Smooth muscle cell (in vitro differentiated cells): ENCODE results near the gene PRPF19. TPM values are rescaled to one million over a fixed set of nuclear protein-coding genes. Genes with fewer than 3 reads are reported as not detected.

Experiments used
- DNase-seq: peaks from one replicate; lab custom pipeline; 2025; ENCODE audit not compliant: unreplicated experiment; lab: John Stamatoyannopoulos, UW
- H2AFZ ChIP-seq: fragments of 200-600 bp; sonication (generic); 2 replicates; pipeline ENCODE4 v1.6.0; 2016; ENCODE audit warnings: antibody characterized with exemption, low read depth, mild to moderate bottlenecking
- H3F3A ChIP-seq: fragments of 200-600 bp; sonication (generic); 2 replicates; pipeline ENCODE4 v1.6.0; 2017; ENCODE audit warnings: antibody characterized with exemption, low read depth
- H3K27ac ChIP-seq: fragments of 200-600 bp; sonication (generic); 2 replicates; pipeline ENCODE4 v1.5.1; 2016; ENCODE audit warnings: low read depth, mild to moderate bottlenecking
- H3K27me3 ChIP-seq: fragments of 200-600 bp; sonication (generic); 2 replicates; pipeline ENCODE4 v1.6.1; 2016; ENCODE audit warnings: low read depth, mild to moderate bottlenecking
- H3K36me3 ChIP-seq: fragments of 200-600 bp; sonication (generic); 2 replicates; pipeline ENCODE4 v1.5.1; 2016; ENCODE audit warnings: low read depth
- H3K4me1 ChIP-seq: fragments of 200-600 bp; sonication (generic); 2 replicates; pipeline ENCODE4 v1.5.1; 2016; ENCODE audit warnings: low read depth
- H3K4me2 ChIP-seq: fragments of 200-600 bp; sonication (generic); 2 replicates; pipeline ENCODE4 v1.6.0; 2016; ENCODE audit warnings: mild to moderate bottlenecking
- H3K4me3 ChIP-seq: fragments of 200-600 bp; sonication (generic); 2 replicates; pipeline ENCODE4 v1.5.1; 2016; ENCODE audit warnings: mild to moderate bottlenecking
- H3K79me2 ChIP-seq: fragments of 200-600 bp; sonication (generic); 2 replicates; pipeline ENCODE4 v1.6.0; 2016; ENCODE audit warnings: low read depth, mild to moderate bottlenecking
- H3K9ac ChIP-seq: fragments of 200-600 bp; sonication (generic); 2 replicates; pipeline ENCODE4 v1.6.0; 2016; ENCODE audit warnings: low read depth
- H3K9me3 ChIP-seq: fragments of 200-600 bp; sonication (generic); replicated peaks from 2 replicates; pipeline ENCODE4 v1.5.1; 2016; ENCODE audit warnings: low read depth
- H4K20me1 ChIP-seq: fragments of 200-600 bp; sonication (generic); 2 replicates; pipeline ENCODE4 v1.6.0; 2016; ENCODE audit warnings: low read depth
- WGBS: methylation state at CpG from one replicate; pipeline ENCODE4 v1.1.7; 2016; ENCODE audit warnings: low lambda C conversion rate; 5-methylcytosine and 5-hydroxymethylcytosine counted together
- polyA plus RNA-seq: library from polyadenylated mRNA; unstranded; fragments of >200 nt; fragmentation: Nextera tagmentation; extraction: Ambion mirVana; gene quantifications from 2 replicates; pipeline ENCODE4 v1.2.1, GENCODE V29; 2016
- total RNA-seq: library from RNA; depleted of rRNA; stranded (reverse); fragments of >200 nt; gene quantifications from 2 replicates; pipeline ENCODE4 v1.2.3, GENCODE V29; 2014
- TF ChIP-seq, protein P1 (sequence below): fragments of 200-600 bp; sonication (generic); IDR thresholded peaks from 2 replicates; pipeline ENCODE4 v1.5.1; 2017; ENCODE audit warnings: borderline replicate concordance, mild to moderate bottlenecking, antibody characterized with exemption; ENCODE audit not compliant: insufficient read depth, poor library complexity, severe bottlenecking

PRPF19 gene
- total and polyA plus RNA-seq, 2 experiments from 2014 or later: 10.2 to 33.0 TPM

- Histone ChIP-seq H3K79me2 (peaks cover 12% of the 10 kb centered on the region), H3K36me3 (no peaks in the 10 kb centered on the region), H4K20me1 (no peaks in the 10 kb centered on the region), H2AFZ (no peak overlapping the region), H3K4me1 (peaks cover 17% of the 10 kb centered on the region), H3K4me2 (no peak overlapping the region), H3F3A (no peaks in the 10 kb centered on the region), H3K27ac (no peak overlapping the region), H3K9me3 (no peaks in the 10 kb centered on the region), H3K9ac (no peak overlapping the region), H3K4me3 (no peak overlapping the region), H3K27me3 (peaks cover 5% of the 10 kb centered on the region)
- 95% methylated on average over 12 of the region's 12 CpGs for WGBS
- no peak for DNase-seq
- TF ChIP-seq, protein P1, sequence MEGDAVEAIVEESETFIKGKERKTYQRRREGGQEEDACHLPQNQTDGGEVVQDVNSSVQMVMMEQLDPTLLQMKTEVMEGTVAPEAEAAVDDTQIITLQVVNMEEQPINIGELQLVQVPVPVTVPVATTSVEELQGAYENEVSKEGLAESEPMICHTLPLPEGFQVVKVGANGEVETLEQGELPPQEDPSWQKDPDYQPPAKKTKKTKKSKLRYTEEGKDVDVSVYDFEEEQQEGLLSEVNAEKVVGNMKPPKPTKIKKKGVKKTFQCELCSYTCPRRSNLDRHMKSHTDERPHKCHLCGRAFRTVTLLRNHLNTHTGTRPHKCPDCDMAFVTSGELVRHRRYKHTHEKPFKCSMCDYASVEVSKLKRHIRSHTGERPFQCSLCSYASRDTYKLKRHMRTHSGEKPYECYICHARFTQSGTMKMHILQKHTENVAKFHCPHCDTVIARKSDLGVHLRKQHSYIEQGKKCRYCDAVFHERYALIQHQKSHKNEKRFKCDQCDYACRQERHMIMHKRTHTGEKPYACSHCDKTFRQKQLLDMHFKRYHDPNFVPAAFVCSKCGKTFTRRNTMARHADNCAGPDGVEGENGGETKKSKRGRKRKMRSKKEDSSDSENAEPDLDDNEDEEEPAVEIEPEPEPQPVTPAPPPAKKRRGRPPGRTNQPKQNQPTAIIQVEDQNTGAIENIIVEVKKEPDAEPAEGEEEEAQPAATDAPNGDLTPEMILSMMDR: no peak
Measured at GRCh38 chr11:60847896-60848295, 58.5 kb downstream of the PRPF19 start.

GRCh38 chr11:60847281-60847680, 59.1 kb downstream of the PRPF19 start:
- H4K20me1 ChIP-seq: no peaks in the 10 kb centered on the region
- no peaks in the 10 kb centered on the region for H3F3A ChIP-seq
- H3K27ac ChIP-seq: no peak overlapping the region
- no peak overlapping the region for H3K4me2 ChIP-seq
- peaks cover 18% of the 10 kb centered on the region for H3K4me1 ChIP-seq
- no peak overlapping the region for H3K4me3 ChIP-seq
- TF ChIP-seq, protein P1: no peak
- no peak overlapping the region for H3K9ac ChIP-seq
- H3K36me3 ChIP-seq: no peaks in the 10 kb centered on the region
- peaks cover 19% of the 10 kb centered on the region for H3K79me2 ChIP-seq
- no peak overlapping the region for H2AFZ ChIP-seq
- peaks cover 4% of the 10 kb centered on the region for H3K27me3 ChIP-seq
- DNase-seq: no peak
- no peaks in the 10 kb centered on the region for H3K9me3 ChIP-seq
- 99% methylated on average over 13 of the region's 13 CpGs for WGBS

- peaks cover 18% of the 10 kb centered on the region for H3K4me1 ChIP-seq
- no peaks in the 10 kb centered on the region for H3F3A ChIP-seq
- H3K4me3 ChIP-seq: no peak overlapping the region
- peaks cover 21% of the 10 kb centered on the region for H3K79me2 ChIP-seq
- no peaks in the 10 kb centered on the region for H3K9me3 ChIP-seq
- no peak for DNase-seq
- H3K36me3 ChIP-seq: no peaks in the 10 kb centered on the region
- no peak overlapping the region for H3K27ac ChIP-seq
- H3K9ac ChIP-seq: no peak overlapping the region
- H3K4me2 ChIP-seq: no peak overlapping the region
- H2AFZ ChIP-seq: no peak overlapping the region
- 94% methylated on average over 8 of the region's 8 CpGs for WGBS
- no peaks in the 10 kb centered on the region for H4K20me1 ChIP-seq
- TF ChIP-seq, protein P1: no peak
- H3K27me3 ChIP-seq: no peaks in the 10 kb centered on the region
Measured at GRCh38 chr11:60845338-60845737, 61.0 kb downstream of the PRPF19 start.

- Histone ChIP-seq H3K9ac (peak overlapping the region; percentile 10), H3K79me2 (peaks cover 21% of the 10 kb centered on the region)
Measured at GRCh38 chr11:60844870-60845221, 61.5 kb downstream of the PRPF19 start.

More at GRCh38 chr11:60844870-60845221, 61.5 kb downstream of the PRPF19 start:
- no peaks in the 10 kb centered on the region for H4K20me1 ChIP-seq
- no peaks in the 10 kb centered on the region for H3F3A ChIP-seq
- H3K4me1 ChIP-seq: peaks cover 18% of the 10 kb centered on the region
- H2AFZ ChIP-seq: no peak overlapping the region
- DNase-seq: no peak
- peak overlapping the region; percentile 100 for H3K4me2 ChIP-seq
- TF ChIP-seq, protein P1: no peak
- H3K27ac ChIP-seq: no peak overlapping the region
- H3K9me3 ChIP-seq: no peaks in the 10 kb centered on the region
- H3K27me3 ChIP-seq: no peaks in the 10 kb centered on the region
- no peaks in the 10 kb centered on the region for H3K36me3 ChIP-seq
- WGBS: 78% methylated on average over 4 of the region's 4 CpGs
- H3K4me3 ChIP-seq: no peak overlapping the region
